Measurements from ENCODE around the gene FXYD5.

The FXYD5 gene

GRCh38 chr19:35156673-35157014 lies 2.1 kb downstream of the FXYD5 start:
- DNase-seq (ENCODE audit: extremely low read depth, low read depth): no peak
- no peak overlapping the region for H3K4me3 ChIP-seq (replicated peaks; ENCODE audit: low read depth, low read length)
- no peak for TF ChIP-seq CTCF (IDR thresholded peaks at IDR 0.05; ENCODE audit: low read depth, low read length, missing control alignments)

- TF ChIP-seq CTCF (IDR thresholded peaks at IDR 0.05; ENCODE audit: low read depth, low read length, missing control alignments): no peak
- no peak for DNase-seq (ENCODE audit: extremely low read depth, low read depth)
- H3K4me3 ChIP-seq (replicated peaks; ENCODE audit: low read depth, low read length): no peak overlapping the region
Measured at GRCh38 chr19:35157431-35157830, 2.9 kb downstream of the FXYD5 start.

- no peak for DNase-seq (ENCODE audit: extremely low read depth, low read depth)
- H3K4me3 ChIP-seq (replicated peaks; ENCODE audit: low read depth, low read length): no peak overlapping the region
- no peak for TF ChIP-seq CTCF (IDR thresholded peaks at IDR 0.05; ENCODE audit: low read depth, low read length, missing control alignments)
Measured at GRCh38 chr19:35159606-35160005, 5.1 kb downstream of the FXYD5 start.

- no peak overlapping the region for H3K4me3 ChIP-seq (replicated peaks; ENCODE audit: low read depth, low read length)
- no peak for DNase-seq (ENCODE audit: extremely low read depth, low read depth)
- TF ChIP-seq CTCF (IDR thresholded peaks at IDR 0.05; ENCODE audit: low read depth, low read length, missing control alignments): no peak
Measured at GRCh38 chr19:35160629-35161433, 6.3 kb downstream of the FXYD5 start.

GRCh38 chr19:35161434-35161743 lies 6.9 kb downstream of the FXYD5 start:
- DNase-seq (ENCODE audit: extremely low read depth, low read depth): no peak
- TF ChIP-seq CTCF (IDR thresholded peaks at IDR 0.05; ENCODE audit: low read depth, low read length, missing control alignments): no peak
- H3K4me3 ChIP-seq (replicated peaks; ENCODE audit: low read depth, low read length): no peak overlapping the region

GRCh38 chr19:35162471-35163326 lies 8.2 kb downstream of the FXYD5 start:
- no peak for TF ChIP-seq CTCF (IDR thresholded peaks at IDR 0.05; ENCODE audit: low read depth, low read length, missing control alignments)
- H3K4me3 ChIP-seq (replicated peaks; ENCODE audit: low read depth, low read length): no peak overlapping the region
- DNase-seq (ENCODE audit: extremely low read depth, low read depth): no peak
